H4 (cell line): Measurements from ENCODE around the gene CBX3. TPM values are rescaled to one million over a fixed set of nuclear protein-coding genes. Genes with fewer than 3 reads are reported as not detected.
"Not testable (repeated sequence)": the region's sequence is repeated elsewhere in the genome, so short reads cannot be mapped to it uniquely, and the experiment has no call there.

Experiments
- DNase-seq: peaks from one replicate; pipeline ENCODE4 v3.0.0-alpha.2; 2015; ENCODE audit warnings: low spot score
- total RNA-seq: library from RNA; depleted of rRNA; stranded (reverse); fragments of >200 nt; shearing (Covaris generic); gene quantifications from 2 replicates; pipeline ENCODE4 v1.2.3, GENCODE V29; 2014

Gene CBX3
- total RNA-seq, 1 experiment from 2014 or later, result 552 TPM

DNA sequence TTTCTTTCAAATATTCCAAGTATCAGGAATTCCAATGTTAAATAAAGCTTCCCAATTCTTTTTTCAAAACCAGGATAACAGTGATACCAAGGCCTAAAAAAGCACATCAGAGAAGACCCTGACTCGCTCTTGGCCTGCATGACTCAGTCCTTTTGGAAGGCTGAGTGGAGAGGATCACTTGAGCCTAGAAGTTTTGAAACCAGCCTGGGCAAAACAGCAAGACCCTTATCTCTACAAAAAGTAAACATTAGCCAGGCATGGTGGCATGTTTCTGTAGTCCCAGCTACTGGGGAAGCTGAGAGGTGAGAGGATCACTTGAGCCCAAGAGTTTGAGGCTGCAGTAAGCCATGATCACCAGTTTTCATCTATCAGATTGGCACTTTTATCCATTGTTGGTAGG lies 30.9 kb upstream of the CBX3 start:
- DNase-seq, result no peak

GRCh38 chr7:26171601-26172000 lies 29.9 kb upstream of the CBX3 start:
- DNase-seq, result no peak

GRCh38 chr7:26172048-26172447 lies 29.5 kb upstream of the CBX3 start:
- no peak for DNase-seq

DNA sequence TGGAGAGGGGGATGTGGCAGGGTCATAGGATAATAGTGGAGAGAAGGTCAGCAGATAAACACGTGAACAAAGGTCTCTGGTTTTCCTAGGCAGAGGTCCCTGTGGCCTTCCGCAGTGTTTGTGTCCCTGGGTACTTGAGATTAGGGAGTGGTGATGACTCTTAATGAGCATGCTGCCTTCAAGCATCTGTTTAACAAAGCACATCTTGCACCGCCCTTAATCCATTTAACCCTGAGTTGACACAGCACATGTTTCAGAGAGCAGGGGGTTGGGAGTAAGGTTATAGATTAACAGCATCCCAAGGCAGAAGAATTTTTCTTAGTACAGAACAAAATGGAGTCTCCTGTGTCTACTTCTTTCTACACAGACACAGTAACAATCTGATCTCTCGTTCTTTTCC lies 25.6 kb upstream of the CBX3 start:
- DNase-seq, result not testable (repeated sequence)

DNA sequence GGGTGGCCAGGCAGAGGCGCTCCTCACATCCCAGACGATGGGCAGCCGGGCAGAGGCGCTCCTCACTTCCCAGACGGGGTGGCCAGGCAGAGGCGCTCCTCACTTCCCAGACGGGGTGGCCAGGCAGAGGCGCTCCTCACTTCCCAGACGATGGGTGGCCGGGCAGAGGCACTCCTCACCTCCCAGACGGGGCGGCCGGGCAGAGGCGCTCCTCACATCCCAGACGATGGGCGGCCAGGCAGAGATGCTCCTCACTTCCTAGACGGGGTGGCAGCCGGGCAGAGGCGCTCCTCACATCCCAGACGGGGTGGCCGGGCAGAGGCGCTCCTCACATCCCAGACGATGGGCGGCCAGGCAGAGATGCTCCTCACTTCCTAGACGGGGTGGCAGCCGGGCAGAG lies 24.8 kb upstream of the CBX3 start:
- DNase-seq, result not testable (repeated sequence)

GRCh38 chr7:26177269-26177668 lies 24.3 kb upstream of the CBX3 start:
- not testable (repeated sequence) for DNase-seq

DNA sequence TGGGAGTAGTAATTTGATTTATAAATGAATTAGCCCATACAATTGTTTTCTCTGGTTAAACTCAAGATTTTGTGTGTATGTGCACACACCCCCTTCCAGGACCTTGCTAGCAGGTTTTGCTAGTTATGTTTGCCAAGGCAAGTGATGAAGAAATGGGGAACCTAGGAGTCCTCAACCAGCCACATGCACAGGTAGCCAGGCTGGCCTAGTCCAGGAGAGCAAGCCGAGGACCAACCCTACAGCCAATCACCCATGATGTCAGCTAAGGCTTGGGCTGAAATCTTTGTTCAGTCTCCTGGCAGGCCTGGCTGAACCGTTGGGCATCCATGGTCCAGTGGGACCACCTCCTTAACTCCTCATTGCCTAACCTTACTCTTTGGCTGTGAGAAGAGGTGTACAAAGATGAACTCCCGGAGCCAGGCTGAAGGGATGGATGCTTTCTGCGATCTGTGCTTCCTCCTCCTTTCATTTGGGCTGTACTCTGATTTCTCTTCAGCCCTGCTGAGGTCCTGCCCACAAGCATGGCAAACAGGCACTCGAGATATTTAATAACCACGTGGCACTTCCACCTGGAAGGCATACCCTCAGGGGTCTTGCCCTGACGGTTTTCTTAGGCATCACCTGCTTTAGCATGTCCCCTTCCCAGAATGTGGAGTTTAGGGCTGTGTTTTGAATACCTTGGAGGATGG lies 23.1 kb upstream of the CBX3 start:
- DNase-seq, result no peak

DNA sequence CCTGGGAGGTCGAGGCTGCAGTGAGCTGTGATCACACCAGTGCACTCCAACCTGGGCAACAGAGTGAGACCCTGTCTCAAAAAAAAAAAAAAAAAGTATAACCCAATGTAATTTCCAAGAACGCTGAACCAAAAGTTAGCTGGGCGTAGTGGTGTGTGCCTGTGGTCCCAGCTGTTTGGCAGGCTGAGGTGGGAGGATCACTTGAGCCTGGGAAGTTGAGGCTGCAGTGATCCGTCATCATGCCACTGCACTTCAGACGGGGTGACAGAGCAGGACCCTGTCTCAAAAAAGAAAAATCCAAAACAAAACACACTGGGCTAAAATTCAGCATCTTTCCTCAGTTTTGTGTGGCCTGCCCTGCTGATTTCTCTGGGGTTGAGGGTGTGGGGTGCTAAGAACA lies 22.1 kb upstream of the CBX3 start:
- no peak for DNase-seq

DNA sequence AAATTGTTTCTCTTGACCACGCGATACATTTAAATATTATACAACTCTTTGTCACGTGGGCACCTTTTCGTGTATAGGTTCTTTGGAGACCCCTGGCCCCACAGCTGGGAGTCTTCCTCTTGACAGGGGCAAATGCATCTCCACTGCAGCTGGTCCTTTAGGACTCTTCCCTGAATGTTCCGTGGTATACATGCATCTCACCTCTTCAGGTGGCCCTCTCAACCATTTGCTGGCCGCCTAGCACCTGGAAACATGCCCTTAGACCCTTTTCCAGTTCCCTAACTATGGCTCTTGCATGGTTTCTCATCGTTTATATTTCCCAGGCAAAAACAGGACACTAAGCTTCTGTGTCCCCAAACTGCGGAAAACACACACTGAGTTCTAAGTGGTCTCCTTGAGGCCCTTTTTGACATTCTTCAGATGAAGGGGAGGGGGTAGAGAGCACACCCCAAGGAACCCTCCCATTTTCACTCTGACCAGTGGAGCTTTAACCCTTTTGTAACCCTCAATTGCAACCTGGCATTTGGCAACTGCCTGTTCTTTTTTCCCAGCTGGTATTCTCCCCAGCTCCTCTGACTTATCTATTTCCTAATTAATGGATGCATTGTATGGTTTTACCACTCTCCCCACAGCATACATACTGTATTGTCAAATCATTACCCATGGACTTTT lies 21.6 kb upstream of the CBX3 start:
- DNase-seq, result no peak

DNA sequence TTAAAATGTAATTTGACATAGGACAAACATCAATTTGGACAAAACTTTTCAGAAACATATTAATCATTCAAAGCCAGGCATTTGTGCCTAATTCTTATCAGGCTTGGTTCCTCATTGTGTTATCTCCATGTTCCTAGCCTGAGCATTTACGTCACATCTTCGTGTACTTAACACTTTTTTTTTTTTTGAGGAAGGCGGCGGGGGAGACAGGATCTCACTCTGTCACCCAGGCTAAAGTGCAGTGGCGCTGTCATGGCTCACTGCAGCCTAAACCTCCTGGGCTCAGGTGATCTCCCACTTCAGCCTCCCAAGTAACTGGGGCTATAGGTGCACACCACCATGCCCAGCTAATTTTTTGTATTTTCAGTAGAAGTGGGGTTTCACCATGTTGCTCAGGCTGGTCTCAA lies 20.8 kb upstream of the CBX3 start:
- no peak for DNase-seq

DNA sequence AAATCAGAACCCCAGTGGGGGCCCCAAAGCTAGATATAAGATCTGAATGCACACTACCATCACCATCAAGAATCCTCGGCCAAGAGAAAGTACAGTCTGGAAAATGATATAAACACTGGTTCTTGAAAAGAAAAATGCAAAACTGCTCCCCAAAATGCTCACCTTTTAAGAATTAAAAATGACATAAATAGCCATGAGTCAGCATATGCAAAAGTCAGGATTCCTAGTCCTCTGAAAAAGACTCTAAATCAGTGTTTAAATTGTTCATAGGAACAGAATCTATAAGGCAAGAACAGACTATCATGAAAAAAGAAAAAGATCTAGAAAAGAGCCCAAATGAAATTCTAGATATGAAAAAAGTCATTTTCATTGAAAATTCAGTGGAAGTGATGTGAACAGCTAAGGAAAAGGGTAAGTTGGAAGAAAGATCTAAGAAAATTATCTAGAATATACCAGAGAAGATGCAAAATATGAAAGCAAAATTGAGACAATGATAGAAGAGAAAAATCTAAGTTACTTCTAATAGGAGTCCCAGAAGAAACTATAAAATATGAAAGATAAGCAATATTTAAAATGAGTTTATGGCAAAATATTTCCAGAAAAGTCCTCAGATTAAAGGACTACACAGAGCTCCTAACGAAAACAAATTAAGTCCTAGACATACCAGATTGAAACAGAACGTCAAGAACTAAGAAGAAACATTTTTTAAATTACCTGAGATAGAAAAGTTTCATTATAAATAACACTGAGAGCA lies 19.9 kb upstream of the CBX3 start:
- DNase-seq, result no peak

DNA sequence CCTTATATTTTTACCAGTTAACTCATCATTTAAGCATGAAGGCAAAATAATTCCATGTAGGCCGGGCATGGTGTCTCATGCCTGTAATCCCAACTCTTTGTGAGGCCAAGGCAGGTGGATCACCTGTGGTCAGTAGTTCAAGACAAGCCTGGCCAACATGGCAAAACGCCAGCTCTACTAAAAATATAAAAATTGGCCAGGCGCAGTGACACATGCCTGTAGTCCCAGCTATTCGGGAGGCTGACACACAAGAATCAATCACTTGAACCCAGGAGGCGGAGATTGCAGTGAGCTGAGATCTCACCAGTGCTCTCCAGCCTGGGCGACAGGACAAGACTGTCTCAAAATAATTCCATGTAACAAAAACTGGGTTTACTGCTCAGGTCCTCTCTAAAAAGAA lies 19.3 kb upstream of the CBX3 start:
- no peak for DNase-seq

- DNase-seq, result no peak
Measured at GRCh38 chr7:26182706-26183105, 18.8 kb upstream of the CBX3 start.

DNA sequence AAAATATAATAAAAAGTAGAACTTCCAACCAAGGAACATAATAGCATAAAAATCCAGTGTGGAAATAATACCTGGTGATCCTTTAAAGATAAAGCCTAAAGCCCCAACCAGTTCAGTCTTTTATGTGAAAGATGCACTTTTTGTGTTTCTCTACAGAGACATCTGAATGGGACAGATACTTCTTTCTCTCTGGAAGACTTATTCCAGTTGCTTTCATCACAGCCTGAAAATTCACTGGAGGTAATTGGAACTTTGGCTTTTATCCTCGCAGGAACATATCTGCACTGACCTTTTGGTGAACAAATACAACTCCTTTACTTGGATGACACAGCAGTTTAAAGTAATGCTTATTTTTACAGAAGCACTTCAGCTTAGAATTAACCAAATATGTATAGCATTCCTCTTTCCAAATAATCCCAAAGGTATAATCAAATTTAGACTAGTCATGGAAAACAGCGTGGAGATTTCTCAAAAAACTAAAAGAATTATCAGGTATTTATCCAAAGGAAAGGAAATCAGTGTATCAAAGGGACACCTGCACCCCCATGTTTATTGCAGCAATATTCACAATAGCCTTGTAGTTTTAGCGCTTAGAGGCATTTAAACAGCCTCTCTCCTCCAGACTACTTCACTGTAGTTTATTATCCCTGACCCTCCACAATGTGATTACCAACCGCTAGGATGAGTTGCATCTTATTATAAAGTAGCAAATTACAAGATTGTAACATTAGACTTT lies 17.8 kb upstream of the CBX3 start:
- DNase-seq, result no peak

DNA sequence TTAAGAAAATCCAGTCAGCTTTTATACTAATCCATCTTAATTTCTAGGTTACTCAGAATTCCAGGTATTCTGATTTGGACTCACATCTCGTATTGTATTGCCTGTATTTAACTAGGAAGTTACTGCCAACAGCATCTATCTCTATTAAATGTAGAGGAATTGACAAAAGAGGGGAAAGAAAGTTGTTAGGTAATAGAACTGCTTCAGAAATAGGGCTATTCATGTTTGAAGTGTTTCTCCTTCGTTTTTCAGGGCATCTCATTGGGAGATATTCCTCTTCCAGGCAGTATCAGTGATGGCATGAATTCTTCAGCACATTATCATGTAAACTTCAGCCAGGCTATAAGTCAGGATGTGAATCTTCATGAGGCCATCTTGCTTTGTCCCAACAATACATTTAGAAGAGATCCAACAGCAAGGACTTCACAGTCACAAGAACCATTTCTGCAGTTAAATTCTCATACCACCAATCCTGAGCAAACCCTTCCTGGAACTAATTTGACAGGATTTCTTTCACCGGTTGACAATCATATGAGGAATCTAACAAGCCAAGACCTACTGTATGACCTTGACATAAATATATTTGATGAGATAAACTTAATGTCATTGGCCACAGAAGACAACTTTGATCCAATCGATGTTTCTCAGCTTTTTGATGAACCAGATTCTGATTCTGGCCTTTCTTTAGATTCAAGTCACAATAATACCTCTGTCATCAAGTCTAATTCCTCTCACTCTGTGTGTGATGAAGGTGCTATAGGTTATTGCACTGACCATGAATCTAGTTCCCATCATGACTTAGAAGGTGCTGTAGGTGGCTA lies 17.1 kb upstream of the CBX3 start:
- not testable (repeated sequence) for DNase-seq

GRCh38 chr7:26185131-26185843 lies 16.3 kb upstream of the CBX3 start:
- no peak for DNase-seq

- DNase-seq, result no peak
Measured at GRCh38 chr7:26185844-26186180, 15.7 kb upstream of the CBX3 start.

- DNase-seq, result no peak
Measured at GRCh38 chr7:26186364-26187311, 14.9 kb upstream of the CBX3 start.

- no peak for DNase-seq
Measured at GRCh38 chr7:26187380-26188205, 14.0 kb upstream of the CBX3 start.
